Uterus (tissue), 2 donors: ENCODE measurements around the gene BAHCC1.

Experiments used
- POLR2A ChIP-seq, 2 donors: fragments of 450-650 bp; IDR thresholded peaks; one replicate each; pipeline ENCODE4 v1.6.1; 2016; ENCODE audit warnings: antibody characterized with exemption in 2 of 2, mild to moderate bottlenecking in 1 of 2, moderate library complexity in 1 of 2
- TF ChIP-seq, protein P1 (sequence below), 4 experiments: fragments of 200-600 bp in 2 of 4; fragments of 450-650 bp in 2 of 4; sonication (generic) in 2 of 4; IDR thresholded peaks; one replicate each; pipeline ENCODE4 v1.5.1; 2016 to 2019; ENCODE audit warnings: antibody characterized with exemption in 4 of 4, mild to moderate bottlenecking in 2 of 4, moderate library complexity in 1 of 4

DNA sequence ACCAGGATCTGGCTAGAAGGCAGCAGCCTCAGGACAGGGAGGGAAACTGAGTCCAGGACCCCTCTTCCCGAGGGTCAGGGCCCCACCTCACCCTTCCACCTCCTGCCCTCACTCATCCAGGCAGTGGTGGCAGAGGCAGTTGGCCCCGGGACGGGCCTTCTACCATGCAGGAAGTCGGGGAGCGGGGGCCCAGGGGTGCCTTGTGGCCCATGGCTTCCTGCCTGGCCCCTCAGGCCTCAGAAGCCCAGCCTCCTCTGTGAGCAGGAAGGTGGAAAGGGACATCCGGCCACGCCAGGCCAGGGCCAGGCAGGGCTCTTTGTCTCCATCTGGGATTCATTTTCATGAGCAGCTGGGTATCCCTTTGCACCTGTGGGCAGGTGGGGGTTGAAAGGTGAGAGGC lies 58.5 kb downstream of the BAHCC1 start:
- TF ChIP-seq, protein P1, sequence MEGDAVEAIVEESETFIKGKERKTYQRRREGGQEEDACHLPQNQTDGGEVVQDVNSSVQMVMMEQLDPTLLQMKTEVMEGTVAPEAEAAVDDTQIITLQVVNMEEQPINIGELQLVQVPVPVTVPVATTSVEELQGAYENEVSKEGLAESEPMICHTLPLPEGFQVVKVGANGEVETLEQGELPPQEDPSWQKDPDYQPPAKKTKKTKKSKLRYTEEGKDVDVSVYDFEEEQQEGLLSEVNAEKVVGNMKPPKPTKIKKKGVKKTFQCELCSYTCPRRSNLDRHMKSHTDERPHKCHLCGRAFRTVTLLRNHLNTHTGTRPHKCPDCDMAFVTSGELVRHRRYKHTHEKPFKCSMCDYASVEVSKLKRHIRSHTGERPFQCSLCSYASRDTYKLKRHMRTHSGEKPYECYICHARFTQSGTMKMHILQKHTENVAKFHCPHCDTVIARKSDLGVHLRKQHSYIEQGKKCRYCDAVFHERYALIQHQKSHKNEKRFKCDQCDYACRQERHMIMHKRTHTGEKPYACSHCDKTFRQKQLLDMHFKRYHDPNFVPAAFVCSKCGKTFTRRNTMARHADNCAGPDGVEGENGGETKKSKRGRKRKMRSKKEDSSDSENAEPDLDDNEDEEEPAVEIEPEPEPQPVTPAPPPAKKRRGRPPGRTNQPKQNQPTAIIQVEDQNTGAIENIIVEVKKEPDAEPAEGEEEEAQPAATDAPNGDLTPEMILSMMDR (IDR thresholded peaks at IDR 0.05) = no peak
- no peak for TF ChIP-seq POLR2A (IDR thresholded peaks at IDR 0.05)
